ENCODE results near the gene GNAQ. TPM values are rescaled to one million over a fixed set of nuclear protein-coding genes. Genes with fewer than 3 reads are reported as not detected.

Gene GNAQ
- total and polyA plus RNA-seq, 2 donors from 2014 or later: 16.2 to 83.4 TPM

DNA sequence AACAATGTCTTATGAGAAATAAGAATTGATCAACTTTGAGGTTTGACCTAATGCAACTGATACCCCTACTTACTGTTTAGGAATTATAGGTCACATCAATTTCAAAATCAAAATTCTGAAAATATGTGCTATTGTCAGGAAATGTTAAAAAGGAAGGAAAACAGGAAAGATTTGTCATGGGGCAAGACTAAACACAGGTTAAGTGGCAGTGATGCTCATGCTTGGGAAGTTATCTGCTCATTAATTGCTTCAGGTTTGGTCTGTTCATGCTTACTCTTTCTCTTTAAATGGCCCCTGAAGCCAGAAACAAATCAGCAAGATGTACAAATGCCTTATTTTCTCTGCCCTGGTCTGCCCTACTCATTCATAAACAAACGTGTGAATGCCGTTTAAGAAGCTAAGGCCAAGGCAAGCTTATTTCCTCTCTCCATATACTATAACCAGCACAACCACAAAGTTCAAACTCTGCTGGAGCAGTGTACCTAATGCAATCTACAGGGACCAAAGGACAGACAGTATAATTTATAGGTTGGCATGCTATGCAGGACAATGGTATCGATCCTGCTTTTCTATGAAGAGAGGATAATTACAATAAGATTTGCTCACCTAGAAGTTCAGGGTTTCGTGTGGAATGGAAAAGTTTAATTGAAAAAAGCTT, 177.2 kb downstream of the GNAQ start:
- DNase-seq (no peak), FAIRE-seq (no peak)
- TF ChIP-seq, protein P1, sequence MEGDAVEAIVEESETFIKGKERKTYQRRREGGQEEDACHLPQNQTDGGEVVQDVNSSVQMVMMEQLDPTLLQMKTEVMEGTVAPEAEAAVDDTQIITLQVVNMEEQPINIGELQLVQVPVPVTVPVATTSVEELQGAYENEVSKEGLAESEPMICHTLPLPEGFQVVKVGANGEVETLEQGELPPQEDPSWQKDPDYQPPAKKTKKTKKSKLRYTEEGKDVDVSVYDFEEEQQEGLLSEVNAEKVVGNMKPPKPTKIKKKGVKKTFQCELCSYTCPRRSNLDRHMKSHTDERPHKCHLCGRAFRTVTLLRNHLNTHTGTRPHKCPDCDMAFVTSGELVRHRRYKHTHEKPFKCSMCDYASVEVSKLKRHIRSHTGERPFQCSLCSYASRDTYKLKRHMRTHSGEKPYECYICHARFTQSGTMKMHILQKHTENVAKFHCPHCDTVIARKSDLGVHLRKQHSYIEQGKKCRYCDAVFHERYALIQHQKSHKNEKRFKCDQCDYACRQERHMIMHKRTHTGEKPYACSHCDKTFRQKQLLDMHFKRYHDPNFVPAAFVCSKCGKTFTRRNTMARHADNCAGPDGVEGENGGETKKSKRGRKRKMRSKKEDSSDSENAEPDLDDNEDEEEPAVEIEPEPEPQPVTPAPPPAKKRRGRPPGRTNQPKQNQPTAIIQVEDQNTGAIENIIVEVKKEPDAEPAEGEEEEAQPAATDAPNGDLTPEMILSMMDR (IDR thresholded peaks at IDR 0.05; ENCODE audit: borderline replicate concordance, extremely low read depth, insufficient read depth): no peak
- no peaks in the 10 kb centered on the region for H3K9me3 ChIP-seq (ENCODE audit: control insufficient read depth in 2 of 3, insufficient read depth in 1 of 3, low read length in 3 of 3)
- intact Hi-C loops (cut with DNase I): no loop called here
- no peaks in the 10 kb centered on the region for H3K36me3 ChIP-seq (ENCODE audit: control insufficient read depth in 2 of 3, insufficient read depth in 3 of 3, low read length in 3 of 3)
- no peaks in the 10 kb centered on the region for H3K27me3 ChIP-seq (ENCODE audit: control insufficient read depth, insufficient read depth, low read length)
- peaks cover 0 to 9% (median 4%) of the 10 kb centered on the region in 3 donors for H3K4me1 ChIP-seq (ENCODE audit: control insufficient read depth in 2 of 3, insufficient read depth in 2 of 3, low read depth in 1 of 3, low read length in 3 of 3)
- H3K4me3 ChIP-seq (ENCODE audit: low read length in 3 of 3): no peak overlapping the region
- H3K27ac ChIP-seq (ENCODE audit: low read depth in 2 of 2, low read length in 2 of 2): no peak overlapping the region
- H3K9ac ChIP-seq (ENCODE audit: low read length in 3 of 3): no peak overlapping the region

DNA sequence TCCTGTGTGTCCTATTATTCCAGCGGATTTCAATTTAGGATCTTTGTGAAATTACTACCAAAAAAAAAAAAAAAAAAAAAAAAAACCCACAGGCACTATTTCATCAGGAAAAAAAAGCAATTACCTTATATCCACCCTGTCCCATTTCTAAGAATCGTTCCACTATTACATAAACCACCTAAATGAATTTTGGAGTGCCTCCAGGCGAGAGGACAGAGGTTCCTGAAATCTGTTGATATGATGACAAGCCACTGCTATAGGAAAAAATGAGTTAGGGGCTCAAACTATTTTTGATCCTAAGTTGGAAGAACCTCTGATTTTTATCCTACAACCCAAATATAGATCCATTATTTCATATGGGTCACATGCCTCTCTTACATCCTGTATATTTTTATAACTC, 177.9 kb downstream of the GNAQ start:
- TF ChIP-seq, protein P1 (IDR thresholded peaks at IDR 0.05; ENCODE audit: borderline replicate concordance, extremely low read depth, insufficient read depth): no peak
- Histone ChIP-seq H3K27me3 (ENCODE audit: control insufficient read depth, insufficient read depth, low read length) (no peaks in the 10 kb centered on the region), H3K9ac (ENCODE audit: low read length in 3 of 3) (no peak overlapping the region), H3K27ac (ENCODE audit: low read depth in 2 of 2, low read length in 2 of 2) (no peak overlapping the region), H3K9me3 (ENCODE audit: control insufficient read depth in 2 of 3, insufficient read depth in 1 of 3, low read length in 3 of 3) (no peaks in the 10 kb centered on the region), H3K4me3 (ENCODE audit: low read length in 3 of 3) (no peak overlapping the region), H3K36me3 (ENCODE audit: control insufficient read depth in 2 of 3, insufficient read depth in 3 of 3, low read length in 3 of 3) (no peaks in the 10 kb centered on the region), H3K4me1 (ENCODE audit: control insufficient read depth in 2 of 3, insufficient read depth in 2 of 3, low read depth in 1 of 3, low read length in 3 of 3) (peaks cover 0 to 9% (median 4%) of the 10 kb centered on the region in 3 donors)
- FAIRE-seq: no peak
- intact Hi-C loops (cut with DNase I): no loop called here
- no peak for DNase-seq

- Histone ChIP-seq H3K9ac (ENCODE audit: low read length in 3 of 3) (no peak overlapping the region), H3K9me3 (ENCODE audit: control insufficient read depth in 2 of 3, insufficient read depth in 1 of 3, low read length in 3 of 3) (no peaks in the 10 kb centered on the region), H3K4me1 (ENCODE audit: control insufficient read depth in 2 of 3, insufficient read depth in 2 of 3, low read depth in 1 of 3, low read length in 3 of 3) (peaks cover 0 to 18% (median 11%) of the 10 kb centered on the region in 3 donors), H3K27ac (ENCODE audit: low read depth in 2 of 2, low read length in 2 of 2) (no peak overlapping the region), H3K4me3 (ENCODE audit: low read length in 3 of 3) (no peak overlapping the region), H3K36me3 (ENCODE audit: control insufficient read depth in 2 of 3, insufficient read depth in 3 of 3, low read length in 3 of 3) (no peaks in the 10 kb centered on the region), H3K27me3 (ENCODE audit: control insufficient read depth, insufficient read depth, low read length) (no peaks in the 10 kb centered on the region)
- intact Hi-C loops (cut with DNase I): no loop called here
- no peak for FAIRE-seq
- no peak for DNase-seq
- TF ChIP-seq, protein P1 (IDR thresholded peaks at IDR 0.05; ENCODE audit: borderline replicate concordance, extremely low read depth, insufficient read depth): no peak
Measured at GRCh38 chr9:77851882-77852595, 179.6 kb downstream of the GNAQ start.
